A549 (cell line): ENCODE results near the gene PRKAR1B. TPM values are rescaled to one million over a fixed set of nuclear protein-coding genes. Genes with fewer than 3 reads are reported as not detected.

ENCODE experiments used
- ATAC-seq, 2 experiments: fragments of 200-7000 bp in 1 of 2; fragments of >200 bp in 1 of 2; cut with Nextera tagmentation in 1 of 2; cut with Tn5 transposase in 1 of 2; 3 replicates each; pipeline versions ENCODE4 v1.8.0 to v1.9.1; 2018 to 2020; ENCODE audit warnings: mild to moderate bottlenecking in 1 of 2, moderate library complexity in 1 of 2
- CTCF ChIA-PET: fragments of 300-600 bp; sonication (Branson Sonifier 250); formaldehyde crosslinking; extraction: SDS; loops from one replicate; lab custom pipeline; 2021; ENCODE audit warnings: antibody characterized with exemption, inconsistent platforms; lab: Yijun Ruan, JAX
- POLR2A ChIA-PET: fragments of 350-600 bp; formaldehyde crosslinking; extraction: SDS; loops from one replicate; lab custom pipeline; 2021; ENCODE audit warnings: antibody characterized with exemption, inconsistent platforms; lab: Yijun Ruan, JAX
- DNase-seq, 2 experiments: peaks; one replicate each; pipeline versions ENCODE4 v3.0.0 to v3.0.0-alpha.2; 2011 to 2016; ENCODE audit warnings: low read depth in 1 of 2, low spot score in 1 of 2
- FAIRE-seq: peaks from 2 replicates; lab custom pipeline; 2011; peaks lifted over from hg19 to GRCh38; lab: Jason Lieb, UNC
- H3K27ac ChIP-seq, 2 experiments: fragments of >200 bp; sonication (Bioruptor Twin); formaldehyde crosslinking; 3 replicates each; pipeline ENCODE4 v1.5.1; 2016 to 2017
- H3K4me1 ChIP-seq: fragments of >200 bp; sonication (Bioruptor Twin); formaldehyde crosslinking; 3 replicates; pipeline ENCODE4 v1.6.1; 2016
- H3K4me2 ChIP-seq: fragments of >200 bp; sonication (Bioruptor Twin); formaldehyde crosslinking; 3 replicates; pipeline ENCODE4 v1.6.1; 2016
- H3K4me3 ChIP-seq: fragments of >200 bp; sonication (Bioruptor Twin); formaldehyde crosslinking; 3 replicates; pipeline ENCODE4 v1.5.1; 2016
- H3K9me3 ChIP-seq: fragments of >200 bp; sonication (Bioruptor Twin); formaldehyde crosslinking; 3 replicates; pipeline ENCODE4 v1.6.1; 2016
- CBX8 ChIP-seq: fragments of 200-600 bp; sonication (generic); IDR thresholded peaks from 2 replicates; pipeline ENCODE4 v1.6.1; 2016
- CHD2 ChIP-seq: fragments of 150-350 bp; IDR thresholded peaks from 2 replicates; pipeline ENCODE4 v1.6.1; 2014; ENCODE audit warnings: low read length; ENCODE audit not compliant: partially characterized antibody
- CHD4 ChIP-seq: fragments of 200-600 bp; sonication (generic); IDR thresholded peaks from 2 replicates; pipeline ENCODE4 v1.6.1; 2016; ENCODE audit warnings: antibody characterized with exemption, mild to moderate bottlenecking, borderline replicate concordance
- FOXS1 ChIP-seq: fragments of 250-450 bp; sonication (Bioruptor Pico); IDR thresholded peaks from 2 replicates; pipeline ENCODE4 v1.5.0; 2020; ENCODE audit warnings: mild to moderate bottlenecking, moderate library complexity
- GATA3 ChIP-seq: IDR thresholded peaks from 2 replicates; pipeline ENCODE4 v1.6.1; 2012; ENCODE audit warnings: borderline replicate concordance
- HDAC2 ChIP-seq: fragments of 200-600 bp; sonication (generic); IDR thresholded peaks from 2 replicates; pipeline ENCODE4 v1.6.1; 2016
- HOXA7 ChIP-seq: fragments of 250-450 bp; sonication (Bioruptor Pico); IDR thresholded peaks from 2 replicates; pipeline ENCODE4 v1.5.0; 2020; ENCODE audit warnings: mild to moderate bottlenecking, moderate library complexity
- HOXB13 ChIP-seq: fragments of 250-450 bp; sonication (Bioruptor Pico); IDR thresholded peaks from 2 replicates; pipeline ENCODE4 v1.5.0; 2020; ENCODE audit warnings: low read depth, mild to moderate bottlenecking, moderate library complexity
- JUN ChIP-seq, 2 experiments: fragments of >200 bp; sonication (Bioruptor Twin); formaldehyde crosslinking; IDR thresholded peaks; 2 replicates in 1 of 2; 3 replicates in 1 of 2; pipeline ENCODE4 v1.6.1; 2016 to 2017
- KDM1A ChIP-seq: fragments of 200-600 bp; sonication (generic); IDR thresholded peaks from 2 replicates; pipeline ENCODE4 v1.6.1; 2016; ENCODE audit warnings: low read depth, mild to moderate bottlenecking
- MAFK ChIP-seq: fragments of 450-650 bp; IDR thresholded peaks from 2 replicates; pipeline ENCODE4 v1.6.1; 2014; ENCODE audit not compliant: partially characterized antibody
- MYC ChIP-seq: IDR thresholded peaks from 2 replicates; pipeline ENCODE4 v1.6.1; 2012; ENCODE audit warnings: mild to moderate bottlenecking, inconsistent platforms, low read length, improper control_type of control experiment, borderline replicate concordance
- NFE2L2 ChIP-seq: fragments of 150-350 bp; conservative IDR thresholded peaks from 2 replicates; pipeline ENCODE4 v1.6.1; 2014; ENCODE audit warnings: low read length
- PHF8 ChIP-seq: fragments of 200-600 bp; sonication (generic); IDR thresholded peaks from 2 replicates; pipeline ENCODE4 v1.6.1; 2016; ENCODE audit warnings: low read depth, mild to moderate bottlenecking, antibody characterized with exemption, moderate library complexity, borderline replicate concordance
- POLR2AphosphoS2 ChIP-seq: conservative IDR thresholded peaks from 2 replicates; pipeline ENCODE4 v1.6.1; 2012; ENCODE audit warnings: low read length, improper control_type of control experiment, inconsistent platforms
- RNF2 ChIP-seq: fragments of 200-600 bp; sonication (generic); IDR thresholded peaks from 2 replicates; pipeline ENCODE4 v1.6.1; 2016; ENCODE audit warnings: low read depth, mild to moderate bottlenecking, antibody characterized with exemption, moderate library complexity, borderline replicate concordance
- SMC3 ChIP-seq: fragments of >200 bp; sonication (Bioruptor Twin); formaldehyde crosslinking; IDR thresholded peaks from 3 replicates; pipeline ENCODE4 v1.6.1; 2018; ENCODE audit warnings: inconsistent platforms
- TFCP2L1 ChIP-seq: fragments of 250-450 bp; sonication (Bioruptor Pico); IDR thresholded peaks from 2 replicates; pipeline ENCODE4 v1.5.0; 2021; ENCODE audit warnings: mild to moderate bottlenecking
- TP53 ChIP-seq: fragments of 250-450 bp; sonication (Bioruptor Pico); IDR thresholded peaks from 2 replicates; pipeline ENCODE4 v1.5.0; 2021; ENCODE audit warnings: mild to moderate bottlenecking, moderate library complexity
- ZFP36 ChIP-seq: fragments of 450-650 bp; IDR thresholded peaks from 2 replicates; pipeline ENCODE4 v1.6.1; 2014; ENCODE audit warnings: borderline replicate concordance; ENCODE audit not compliant: partially characterized antibody
- WGBS: methylation state at CpG from one replicate; pipeline ENCODE4 v1.1.6; 2017; ENCODE audit errors: missing lambda C conversion rate; 5-methylcytosine and 5-hydroxymethylcytosine counted together
- polyA plus RNA-seq, 4 experiments: library from polyadenylated mRNA; depleted of rRNA in 3 of 4; stranded (reverse); fragments of >200 nt; fragmentation: RNase III in 1 of 4; extraction: RNeasy Plus Mini Kit Qiagen cat#74134 plus additional on column Dnase treatment in 1 of 4; gene quantifications; 2 replicates in 3 of 4; 3 replicates in 1 of 4; pipeline ENCODE4 v1.2.3, GENCODE V29; 2011 to 2017
- TF ChIP-seq, protein P1 (sequence below): IDR thresholded peaks from 2 replicates; pipeline ENCODE4 v1.6.1; 2012
- TF ChIP-seq, protein P2 (sequence below): fragments of >200 bp; sonication (Bioruptor Twin); formaldehyde crosslinking; IDR thresholded peaks from 3 replicates; pipeline ENCODE4 v1.6.1; 2016
- TF ChIP-seq, protein P3 (sequence below): IDR thresholded peaks from 2 replicates; pipeline ENCODE4 v1.6.1; 2012; ENCODE audit warnings: low read depth, borderline replicate concordance
- TF ChIP-seq, protein P4 (sequence below): fragments of 450-650 bp; IDR thresholded peaks from 2 replicates; pipeline ENCODE4 v1.6.1; 2014; ENCODE audit warnings: antibody characterized with exemption
- TF ChIP-seq, protein P5 (sequence below): fragments of 250-450 bp; sonication (Bioruptor Pico); IDR thresholded peaks from 2 replicates; pipeline ENCODE4 v1.5.0; 2020; ENCODE audit warnings: low read depth, mild to moderate bottlenecking, moderate library complexity

Gene PRKAR1B
- polyA plus RNA-seq, 2 of the 4 experiments (the other 2 are of a cell fraction), result 10.1 to 33.7 TPM

DNA sequence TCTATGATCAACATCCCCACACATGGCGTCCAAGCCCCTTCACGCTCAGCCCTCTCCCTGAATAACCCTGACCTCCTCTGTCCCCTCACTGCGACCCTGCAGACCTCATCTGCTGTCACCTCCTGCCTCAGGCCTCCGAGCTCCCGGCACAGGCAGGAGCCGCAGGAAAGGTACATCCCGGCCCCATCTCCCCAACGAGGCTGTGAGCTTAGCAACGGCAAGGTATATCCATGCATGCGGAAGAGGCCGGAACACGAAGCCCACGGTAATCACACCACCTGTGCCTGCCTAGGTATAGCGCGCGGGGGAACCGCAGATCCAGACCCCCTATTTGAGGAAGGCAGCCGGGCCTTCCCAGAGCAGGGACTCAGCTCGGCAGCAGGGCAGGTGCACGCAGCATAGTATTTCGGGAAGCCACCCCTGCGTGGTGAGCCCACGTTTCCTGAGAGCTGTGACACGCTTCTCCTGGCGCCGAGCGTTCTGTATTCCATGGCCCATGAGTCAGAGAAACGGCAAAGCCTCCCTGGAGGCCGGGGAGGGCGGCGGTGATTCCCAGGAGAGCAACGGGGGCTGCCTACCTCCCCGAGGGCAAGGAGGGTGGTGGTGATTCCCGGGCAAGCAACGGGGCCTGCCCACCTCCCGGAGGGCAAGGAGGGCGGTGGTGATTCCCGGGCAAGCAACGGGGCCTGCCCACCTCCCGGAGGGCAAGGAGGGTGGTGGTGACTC lies 50.7 kb downstream of the PRKAR1B start:
- Histone ChIP-seq H3K4me3 (no peak overlapping the region), H3K4me1 (no peaks in the 10 kb centered on the region), H3K9me3 (no peaks in the 10 kb centered on the region), H3K27ac (no peak overlapping the region), H3K4me2 (no peak overlapping the region)
- 92% methylated on average over 34 of the region's 40 CpGs for WGBS
- TF ChIP-seq ZFP36 (no peak), KDM1A (no peak), PHF8 (no peak), GATA3 (no peak), NFE2L2 (no peak), CHD4 (no peak), CHD2 (no peak), HDAC2 (no peak), TFCP2L1 (CRISPR knock-in tag) (no peak), POLR2AphosphoS2 (no peak), MAFK (no peak), MYC (no peak), RNF2 (no peak), SMC3 (no peak), FOXS1 (CRISPR knock-in tag) (no peak)
- TF ChIP-seq, protein P1, sequence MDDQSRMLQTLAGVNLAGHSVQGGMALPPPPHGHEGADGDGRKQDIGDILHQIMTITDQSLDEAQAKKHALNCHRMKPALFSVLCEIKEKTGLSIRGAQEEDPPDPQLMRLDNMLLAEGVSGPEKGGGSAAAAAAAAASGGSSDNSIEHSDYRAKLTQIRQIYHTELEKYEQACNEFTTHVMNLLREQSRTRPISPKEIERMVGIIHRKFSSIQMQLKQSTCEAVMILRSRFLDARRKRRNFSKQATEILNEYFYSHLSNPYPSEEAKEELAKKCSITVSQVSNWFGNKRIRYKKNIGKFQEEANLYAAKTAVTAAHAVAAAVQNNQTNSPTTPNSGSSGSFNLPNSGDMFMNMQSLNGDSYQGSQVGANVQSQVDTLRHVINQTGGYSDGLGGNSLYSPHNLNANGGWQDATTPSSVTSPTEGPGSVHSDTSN, result no peak
- TF ChIP-seq, protein P2, sequence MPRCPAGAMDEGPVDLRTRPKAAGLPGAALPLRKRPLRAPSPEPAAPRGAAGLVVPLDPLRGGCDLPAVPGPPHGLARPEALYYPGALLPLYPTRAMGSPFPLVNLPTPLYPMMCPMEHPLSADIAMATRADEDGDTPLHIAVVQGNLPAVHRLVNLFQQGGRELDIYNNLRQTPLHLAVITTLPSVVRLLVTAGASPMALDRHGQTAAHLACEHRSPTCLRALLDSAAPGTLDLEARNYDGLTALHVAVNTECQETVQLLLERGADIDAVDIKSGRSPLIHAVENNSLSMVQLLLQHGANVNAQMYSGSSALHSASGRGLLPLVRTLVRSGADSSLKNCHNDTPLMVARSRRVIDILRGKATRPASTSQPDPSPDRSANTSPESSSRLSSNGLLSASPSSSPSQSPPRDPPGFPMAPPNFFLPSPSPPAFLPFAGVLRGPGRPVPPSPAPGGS, result no peak
- TF ChIP-seq, protein P3, sequence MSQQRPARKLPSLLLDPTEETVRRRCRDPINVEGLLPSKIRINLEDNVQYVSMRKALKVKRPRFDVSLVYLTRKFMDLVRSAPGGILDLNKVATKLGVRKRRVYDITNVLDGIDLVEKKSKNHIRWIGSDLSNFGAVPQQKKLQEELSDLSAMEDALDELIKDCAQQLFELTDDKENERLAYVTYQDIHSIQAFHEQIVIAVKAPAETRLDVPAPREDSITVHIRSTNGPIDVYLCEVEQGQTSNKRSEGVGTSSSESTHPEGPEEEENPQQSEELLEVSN, result no peak
- TF ChIP-seq, protein P4, sequence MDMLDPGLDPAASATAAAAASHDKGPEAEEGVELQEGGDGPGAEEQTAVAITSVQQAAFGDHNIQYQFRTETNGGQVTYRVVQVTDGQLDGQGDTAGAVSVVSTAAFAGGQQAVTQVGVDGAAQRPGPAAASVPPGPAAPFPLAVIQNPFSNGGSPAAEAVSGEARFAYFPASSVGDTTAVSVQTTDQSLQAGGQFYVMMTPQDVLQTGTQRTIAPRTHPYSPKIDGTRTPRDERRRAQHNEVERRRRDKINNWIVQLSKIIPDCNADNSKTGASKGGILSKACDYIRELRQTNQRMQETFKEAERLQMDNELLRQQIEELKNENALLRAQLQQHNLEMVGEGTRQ, result no peak
- no peak for ATAC-seq
- FAIRE-seq, result no peak
- ChIA-PET POLR2A (no interaction called here), CTCF (interaction anchor here (0.6 to 0.7 kb wide), 2 partner anchors 11 to 356 kb away, joined by 3 read pairs; no protein-coding TSS in a partner anchor)
- no peak for DNase-seq

DNA sequence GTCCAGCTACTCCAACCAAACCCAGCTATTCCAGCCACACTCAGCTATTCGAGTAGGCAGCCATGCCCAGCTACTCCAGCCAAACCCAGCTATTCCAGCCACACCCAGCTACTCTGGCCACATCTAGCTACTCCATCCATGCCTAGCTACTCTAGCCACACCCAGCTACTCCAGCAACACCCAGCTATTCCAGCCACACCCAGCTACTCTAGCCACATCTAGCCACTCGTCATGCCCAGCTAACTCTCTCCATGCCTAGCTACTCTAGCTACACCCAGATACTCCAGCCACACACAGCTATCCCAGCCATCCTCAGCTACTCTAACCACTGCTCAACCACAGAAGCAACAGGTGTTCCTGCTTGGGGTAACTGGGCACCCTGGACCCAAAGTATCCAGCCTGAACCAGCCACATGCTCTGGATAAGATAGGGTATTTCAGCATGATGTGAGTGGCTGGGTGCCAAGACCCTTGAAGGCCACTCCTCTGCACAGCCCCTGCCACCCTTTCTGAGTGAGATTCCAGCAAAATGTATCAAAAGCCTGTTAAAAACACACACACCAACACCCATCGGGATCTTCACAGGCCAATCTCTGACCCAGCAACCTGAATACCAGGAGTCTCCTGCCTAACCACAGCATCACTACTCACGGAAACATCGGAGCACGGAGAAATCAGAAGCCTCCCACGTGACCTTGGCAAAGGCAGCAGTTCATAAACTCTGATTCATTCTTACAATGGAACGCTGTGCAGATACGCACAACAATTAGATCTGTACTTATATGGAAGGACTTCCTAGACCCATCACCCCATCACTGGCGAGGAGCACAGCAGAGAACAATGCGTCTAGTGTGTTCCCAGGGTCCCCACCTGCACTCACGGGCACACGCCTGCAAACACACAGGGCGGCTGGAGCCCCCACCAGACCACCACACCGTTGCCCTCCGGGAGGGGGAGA lies 52.3 kb downstream of the PRKAR1B start:
- CTCF ChIA-PET, result no interaction called here
- ATAC-seq, result no peak
- DNase-seq, result no peak
- TF ChIP-seq RNF2, result no peak
- TF ChIP-seq CBX8, result no peak
- TF ChIP-seq HOXB13 (CRISPR knock-in tag), result no peak
- no peak for TF ChIP-seq TP53 (CRISPR knock-in tag)
- TF ChIP-seq FOXS1 (CRISPR knock-in tag), result no peak
- TF ChIP-seq HOXA7 (CRISPR knock-in tag), result no peak
- no peak for TF ChIP-seq JUN (IDR thresholded peaks at IDR 0.05)
- TF ChIP-seq CHD2, result no peak
- TF ChIP-seq, protein P1, result no peak
- TF ChIP-seq, protein P2, result no peak
- TF ChIP-seq, protein P5, sequence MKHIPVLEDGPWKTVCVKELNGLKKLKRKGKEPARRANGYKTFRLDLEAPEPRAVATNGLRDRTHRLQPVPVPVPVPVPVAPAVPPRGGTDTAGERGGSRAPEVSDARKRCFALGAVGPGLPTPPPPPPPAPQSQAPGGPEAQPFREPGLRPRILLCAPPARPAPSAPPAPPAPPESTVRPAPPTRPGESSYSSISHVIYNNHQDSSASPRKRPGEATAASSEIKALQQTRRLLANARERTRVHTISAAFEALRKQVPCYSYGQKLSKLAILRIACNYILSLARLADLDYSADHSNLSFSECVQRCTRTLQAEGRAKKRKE (CRISPR knock-in tag), result no peak
- no peak for TF ChIP-seq MYC
- TF ChIP-seq, all 56 proteins: peak for 0
- FAIRE-seq, result no peak
- H3K4me3 ChIP-seq, result no peak overlapping the region
- 95% methylated on average over 16 of the region's 16 CpGs for WGBS
- H3K9me3 ChIP-seq, result no peaks in the 10 kb centered on the region
- H3K27ac ChIP-seq, result no peak overlapping the region
- H3K4me1 ChIP-seq, result no peaks in the 10 kb centered on the region
- POLR2A ChIA-PET, result no interaction called here
- no peak overlapping the region for H3K4me2 ChIP-seq
